Jurkat, Clone E6-1 (cell line): Measurements from ENCODE around the gene ARMC9.
"Not testable (repeated sequence)": the region's sequence is repeated elsewhere in the genome, so short reads cannot be mapped to it uniquely, and the experiment has no call there.

Experiments
- DNase-seq: peaks from one replicate; pipeline ENCODE4 v3.0.0-alpha.2; 2011; ENCODE audit warnings: low read depth, low spot score
- H3K4me3 ChIP-seq: 2 replicates; pipeline ENCODE4 v1.5.1; 2011; ENCODE audit warnings: mild to moderate bottlenecking, low read length, control low read depth, moderate library complexity

The ARMC9 gene

GRCh38 chr2:231364061-231364460, 165.6 kb downstream of the ARMC9 start:
- no peak for DNase-seq
- H3K4me3 ChIP-seq, result no peak overlapping the region

- DNase-seq, result no peak
- H3K4me3 ChIP-seq, result no peak overlapping the region
Measured at GRCh38 chr2:231364961-231365810, 166.8 kb downstream of the ARMC9 start.

DNA sequence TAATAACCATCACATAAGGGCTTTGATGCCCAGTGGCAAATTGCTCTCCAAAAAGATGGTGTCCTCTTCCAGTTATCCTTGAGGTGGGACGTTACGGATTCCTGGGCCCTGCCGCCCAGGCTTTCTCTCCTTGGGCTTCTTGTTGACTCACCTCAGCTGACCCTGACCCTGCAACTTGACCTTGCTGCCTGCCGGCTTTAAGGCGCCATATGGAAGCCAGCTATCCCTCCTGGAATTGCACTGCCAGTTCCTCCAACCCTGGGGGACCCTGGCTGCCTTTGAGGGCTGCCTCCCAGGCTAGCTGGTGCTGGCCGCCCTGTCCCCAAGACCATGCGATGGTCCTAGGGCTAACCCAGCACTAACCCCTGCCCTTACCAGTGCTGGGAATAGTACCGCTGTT, 168.7 kb downstream of the ARMC9 start:
- no peak overlapping the region for H3K4me3 ChIP-seq
- no peak for DNase-seq

- H3K4me3 ChIP-seq, result no peak overlapping the region
Measured at GRCh38 chr2:231369580-231370428, 171.4 kb downstream of the ARMC9 start.

GRCh38 chr2:231370429-231370748, 172.0 kb downstream of the ARMC9 start:
- DNase-seq, result no peak
- H3K4me3 ChIP-seq, result no peak overlapping the region

More at GRCh38 chr2:231369580-231370428, 171.4 kb downstream of the ARMC9 start:
- DNase-seq, result no peak

GRCh38 chr2:231370749-231371429, 172.5 kb downstream of the ARMC9 start:
- H3K4me3 ChIP-seq, result no peak overlapping the region
- DNase-seq, result no peak

DNA sequence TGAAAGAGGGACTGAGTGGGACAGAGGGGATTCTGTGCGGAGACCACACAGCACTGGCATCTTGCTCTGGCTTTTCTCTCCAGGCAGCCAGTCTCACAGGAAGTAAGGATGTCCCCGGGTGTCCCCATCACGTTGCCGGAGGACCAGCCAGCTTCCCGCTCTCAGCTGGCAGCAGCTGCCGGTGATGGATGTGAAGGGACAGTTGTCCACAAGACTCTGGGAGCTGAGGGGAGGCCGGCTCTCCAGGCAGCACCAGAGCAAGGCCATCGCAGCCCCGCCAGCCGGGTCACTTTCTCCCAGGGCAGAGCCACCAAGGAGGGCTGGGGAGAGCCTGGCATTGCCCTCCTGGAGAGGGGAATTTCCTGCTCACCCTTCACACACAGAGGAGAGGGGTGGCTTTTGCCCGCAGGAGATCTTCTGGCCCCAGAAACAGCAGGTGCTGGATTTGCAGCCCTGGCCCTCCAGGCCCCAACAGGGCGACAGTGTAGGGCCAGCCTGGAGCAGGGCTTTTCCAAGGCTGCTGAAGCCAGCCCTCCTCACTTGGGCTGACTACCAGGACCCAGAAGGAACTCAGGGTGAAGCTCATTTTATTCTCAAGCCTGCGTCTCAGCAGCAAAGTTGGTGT, 173.1 kb downstream of the ARMC9 start:
- no peak overlapping the region for H3K4me3 ChIP-seq
- no peak for DNase-seq

DNA sequence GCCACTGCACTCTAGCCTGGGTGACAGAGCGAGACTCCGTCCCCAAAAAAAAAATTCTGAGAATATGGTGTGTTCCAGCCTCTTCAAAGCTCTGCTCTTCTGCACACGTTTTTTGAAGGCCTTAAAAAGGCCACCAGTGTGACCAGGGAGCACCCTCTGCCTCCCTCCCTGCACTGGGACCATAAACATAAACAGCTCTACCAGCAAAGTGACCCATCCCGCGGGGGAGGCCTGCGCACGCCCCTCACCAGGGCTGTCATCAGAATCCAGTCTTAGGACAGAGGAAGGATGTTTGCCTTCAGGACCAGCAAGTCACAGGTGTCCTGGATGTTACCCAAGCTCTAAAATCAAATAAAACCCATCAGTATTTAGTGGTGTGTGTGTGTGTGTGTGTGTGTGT, 173.9 kb downstream of the ARMC9 start:
- no peak overlapping the region for H3K4me3 ChIP-seq
- DNase-seq, result no peak

- no peak overlapping the region for H3K4me3 ChIP-seq
- DNase-seq, result no peak
Measured at GRCh38 chr2:231373184-231373583, 174.8 kb downstream of the ARMC9 start.

GRCh38 chr2:231373786-231374349, 175.4 kb downstream of the ARMC9 start:
- DNase-seq, result no peak
- no peak overlapping the region for H3K4me3 ChIP-seq

GRCh38 chr2:231374771-231375170, 176.3 kb downstream of the ARMC9 start:
- no peak for DNase-seq
- no peak overlapping the region for H3K4me3 ChIP-seq

GRCh38 chr2:231375994-231376615, 177.7 kb downstream of the ARMC9 start:
- H3K4me3 ChIP-seq, DNase-seq: not testable (repeated sequence)

DNA sequence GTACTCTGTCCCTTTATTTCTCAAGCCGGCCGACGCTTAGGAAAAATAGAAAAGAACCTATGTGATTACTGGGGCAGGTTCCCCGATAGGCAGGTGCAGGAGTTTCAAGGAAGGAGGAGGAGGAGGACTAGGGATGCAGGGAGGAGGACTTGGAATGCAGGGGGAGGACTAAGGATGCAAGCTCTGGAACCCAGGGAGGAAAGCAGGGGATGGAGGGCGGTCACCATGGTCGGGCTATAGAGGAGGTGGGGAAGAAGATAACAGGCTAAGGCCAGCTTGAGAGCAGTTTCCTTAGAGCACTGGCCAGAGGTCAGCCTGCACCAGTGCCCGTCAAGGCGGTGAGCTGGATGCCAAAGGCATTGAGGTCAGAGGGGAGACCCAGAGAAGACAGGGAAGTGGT, 178.4 kb downstream of the ARMC9 start:
- H3K4me3 ChIP-seq, result no peak overlapping the region
- DNase-seq, result no peak

GRCh38 chr2:231378026-231378722, 179.7 kb downstream of the ARMC9 start:
- no peak overlapping the region for H3K4me3 ChIP-seq
- no peak for DNase-seq

- DNase-seq, result no peak
- no peak overlapping the region for H3K4me3 ChIP-seq
Measured at GRCh38 chr2:231379266-231380215, 181.1 kb downstream of the ARMC9 start.

GRCh38 chr2:231380307-231380706, 181.9 kb downstream of the ARMC9 start:
- no peak for DNase-seq
- no peak overlapping the region for H3K4me3 ChIP-seq
